Epithelial cell of esophagus (primary cell): ENCODE results near the gene BBC3.

Source experiments
- DNase-seq: peaks from one replicate; pipeline ENCODE4 v3.0.0; 2010; ENCODE audit warnings: low read depth
- H3K4me3 ChIP-seq: 2 replicates; pipeline ENCODE4 v1.5.1; 2011; ENCODE audit warnings: mild to moderate bottlenecking, low read length, control low read depth
- CTCF ChIP-seq: IDR thresholded peaks from 2 replicates; pipeline ENCODE4 v1.5.1; 2011; ENCODE audit warnings: low read depth, mild to moderate bottlenecking, low read length, control low read depth, inconsistent platforms; ENCODE audit not compliant: insufficient read depth; ENCODE audit errors: missing control alignments

BBC3 gene

GRCh38 chr19:47225746-47226425 lies 5.1 kb downstream of the BBC3 start:
- TF ChIP-seq CTCF, result no peak
- H3K4me3 ChIP-seq, result peak overlapping the region; percentile 16
- peak; percentile 82 for DNase-seq

- H3K4me3 ChIP-seq, result no peak overlapping the region
- no peak for DNase-seq
- no peak for TF ChIP-seq CTCF
Observed at GRCh38 chr19:47221890-47222289, 9.1 kb downstream of the BBC3 start.

GRCh38 chr19:47221080-47221841 lies 9.7 kb downstream of the BBC3 start:
- no peak for TF ChIP-seq CTCF
- no peak for DNase-seq
- H3K4me3 ChIP-seq, result no peak overlapping the region

- no peak for TF ChIP-seq CTCF
- DNase-seq, result no peak
- no peak overlapping the region for H3K4me3 ChIP-seq
Observed at GRCh38 chr19:47215581-47215980, 15.4 kb downstream of the BBC3 start.

GRCh38 chr19:47210689-47211316 lies 20.2 kb downstream of the BBC3 start:
- peak; percentile 83 for TF ChIP-seq CTCF
- DNase-seq, result peak; percentile 74
- no peak overlapping the region for H3K4me3 ChIP-seq

GRCh38 chr19:47210180-47210490 lies 20.9 kb downstream of the BBC3 start:
- no peak overlapping the region for H3K4me3 ChIP-seq
- TF ChIP-seq CTCF, result no peak

More at GRCh38 chr19:47210180-47210490, 20.9 kb downstream of the BBC3 start:
- DNase-seq, result no peak
